Sigmoid colon (tissue), 4 donors: ENCODE results near the gene ALX4.

Experiments
- CTCF ChIP-seq, 4 experiments: fragments of 450-650 bp in 3 of 4; fragments of 200-600 bp in 1 of 4; IDR thresholded peaks; one replicate each; pipeline ENCODE4 v1.5.1; 2016 to 2019; ENCODE audit warnings: antibody characterized with exemption in 4 of 4, mild to moderate bottlenecking in 3 of 4, moderate library complexity in 2 of 4
- POLR2AphosphoS5 ChIP-seq, 4 donors: sonication (generic); formaldehyde crosslinking; IDR thresholded peaks; one replicate each; pipeline ENCODE4 v1.6.1; 2017; ENCODE audit warnings: antibody characterized with exemption in 4 of 4

DNA sequence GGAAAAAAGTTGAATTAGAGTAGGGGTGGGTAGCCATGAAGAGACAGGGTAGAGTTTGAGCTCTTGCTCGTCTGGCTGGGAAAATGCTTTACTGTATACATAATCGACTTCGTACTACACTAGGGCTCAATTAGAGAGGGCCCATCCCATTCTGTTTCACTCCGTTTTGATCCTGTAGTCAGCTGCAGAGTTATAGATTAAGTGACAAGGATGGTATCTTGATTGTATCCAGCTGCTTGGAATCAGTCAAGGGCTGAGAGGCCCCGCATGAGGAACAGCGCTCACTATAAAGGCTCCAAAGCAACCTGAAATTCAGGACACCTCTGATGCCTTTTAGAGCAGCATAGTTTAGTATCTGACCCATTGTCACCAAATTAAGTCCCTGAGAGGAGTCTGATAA lies 81.6 kb downstream of the ALX4 start:
- TF ChIP-seq CTCF (IDR thresholded peaks at IDR 0.05): no peak
- no peak for TF ChIP-seq POLR2AphosphoS5 (IDR thresholded peaks at IDR 0.05)
